Ascending aorta (tissue), 2 donors: ENCODE results near the gene ARHGAP40. TPM values are rescaled to one million over a fixed set of nuclear protein-coding genes. Genes with fewer than 3 reads are reported as not detected.

ENCODE experiments used
- DNase-seq, 2 donors: peaks; one replicate each; pipeline ENCODE4 v3.0.0-alpha.2; 2019; ENCODE audit warnings: low spot score in 2 of 2
- H3K27ac ChIP-seq, 2 donors: fragments of 200-600 bp; sonication (generic); one replicate each; pipeline ENCODE4 v1.5.1; 2016 to 2017; ENCODE audit warnings: mild to moderate bottlenecking in 1 of 2
- H3K27me3 ChIP-seq: fragments of 200-600 bp; sonication (generic); one replicate; pipeline ENCODE4 v1.5.1; 2017
- H3K36me3 ChIP-seq, 2 donors: fragments of 200-600 bp; sonication (generic); one replicate each; pipeline ENCODE4 v1.5.1; 2016
- H3K4me1 ChIP-seq, 2 donors: fragments of 200-600 bp; sonication (generic); one replicate each; pipeline ENCODE4 v1.5.1; 2016 to 2017; ENCODE audit warnings: mild to moderate bottlenecking in 1 of 2
- H3K4me3 ChIP-seq, 2 donors: fragments of 200-600 bp; sonication (generic); one replicate each; pipeline ENCODE4 v1.5.1; 2016 to 2017; ENCODE audit warnings: mild to moderate bottlenecking in 1 of 2
- H3K9me3 ChIP-seq, 2 donors: fragments of 200-600 bp; sonication (generic); one replicate each; pipeline ENCODE4 v1.5.1; 2016
- intact Hi-C: fragments of 100-400 bp; cut with DNase I; formaldehyde crosslinking; loops from one replicate; pipeline ENCODE4 v1.15.1; 2023
- total RNA-seq: library from RNA; depleted of rRNA; stranded (reverse); fragments of >200 nt; gene quantifications from one replicate; pipeline ENCODE4 v1.1.0, GENCODE V29; 2016
- TF ChIP-seq, protein P1 (sequence below), 3 experiments: fragments of 200-600 bp in 2 of 3; fragments of 450-650 bp in 1 of 3; sonication (generic) in 2 of 3; IDR thresholded peaks; one replicate each; pipeline ENCODE4 v1.5.1; 2016 to 2019; ENCODE audit warnings: antibody characterized with exemption in 3 of 3, mild to moderate bottlenecking in 1 of 3, moderate library complexity in 1 of 3

ARHGAP40 gene
- total RNA-seq, 1 donor from 2014 or later = not detected

DNA sequence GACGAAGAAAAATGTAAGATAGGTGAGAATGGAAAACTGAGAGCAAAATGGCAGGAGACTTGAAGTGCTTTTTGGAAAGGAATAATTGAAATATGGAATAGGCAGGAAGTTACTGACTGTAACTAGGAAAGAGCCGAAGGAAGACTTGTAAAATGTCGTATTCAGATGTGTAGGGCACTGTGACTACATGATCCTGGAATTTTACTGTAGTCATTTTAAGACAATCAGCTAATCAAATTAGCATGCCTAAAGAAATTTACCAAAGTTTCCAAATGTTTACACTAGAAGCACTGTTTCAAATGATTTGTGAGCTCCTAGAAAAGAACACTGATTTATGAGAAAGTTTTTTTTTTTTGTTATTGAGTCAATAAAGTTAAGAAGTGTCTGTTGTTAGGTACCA, 41.8 kb upstream of the ARHGAP40 start:
- H3K36me3 ChIP-seq = peaks cover 51 to 78% of the 10 kb centered on the region in 2 donors
- TF ChIP-seq, protein P1, sequence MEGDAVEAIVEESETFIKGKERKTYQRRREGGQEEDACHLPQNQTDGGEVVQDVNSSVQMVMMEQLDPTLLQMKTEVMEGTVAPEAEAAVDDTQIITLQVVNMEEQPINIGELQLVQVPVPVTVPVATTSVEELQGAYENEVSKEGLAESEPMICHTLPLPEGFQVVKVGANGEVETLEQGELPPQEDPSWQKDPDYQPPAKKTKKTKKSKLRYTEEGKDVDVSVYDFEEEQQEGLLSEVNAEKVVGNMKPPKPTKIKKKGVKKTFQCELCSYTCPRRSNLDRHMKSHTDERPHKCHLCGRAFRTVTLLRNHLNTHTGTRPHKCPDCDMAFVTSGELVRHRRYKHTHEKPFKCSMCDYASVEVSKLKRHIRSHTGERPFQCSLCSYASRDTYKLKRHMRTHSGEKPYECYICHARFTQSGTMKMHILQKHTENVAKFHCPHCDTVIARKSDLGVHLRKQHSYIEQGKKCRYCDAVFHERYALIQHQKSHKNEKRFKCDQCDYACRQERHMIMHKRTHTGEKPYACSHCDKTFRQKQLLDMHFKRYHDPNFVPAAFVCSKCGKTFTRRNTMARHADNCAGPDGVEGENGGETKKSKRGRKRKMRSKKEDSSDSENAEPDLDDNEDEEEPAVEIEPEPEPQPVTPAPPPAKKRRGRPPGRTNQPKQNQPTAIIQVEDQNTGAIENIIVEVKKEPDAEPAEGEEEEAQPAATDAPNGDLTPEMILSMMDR (IDR thresholded peaks at IDR 0.05) = no peak
- no peaks in the 10 kb centered on the region for H3K4me1 ChIP-seq
- H3K27ac ChIP-seq = no peak overlapping the region
- no peak for DNase-seq
- H3K27me3 ChIP-seq = no peaks in the 10 kb centered on the region
- H3K9me3 ChIP-seq = no peaks in the 10 kb centered on the region
- no peak overlapping the region for H3K4me3 ChIP-seq
- intact Hi-C loops = no loop called here

DNA sequence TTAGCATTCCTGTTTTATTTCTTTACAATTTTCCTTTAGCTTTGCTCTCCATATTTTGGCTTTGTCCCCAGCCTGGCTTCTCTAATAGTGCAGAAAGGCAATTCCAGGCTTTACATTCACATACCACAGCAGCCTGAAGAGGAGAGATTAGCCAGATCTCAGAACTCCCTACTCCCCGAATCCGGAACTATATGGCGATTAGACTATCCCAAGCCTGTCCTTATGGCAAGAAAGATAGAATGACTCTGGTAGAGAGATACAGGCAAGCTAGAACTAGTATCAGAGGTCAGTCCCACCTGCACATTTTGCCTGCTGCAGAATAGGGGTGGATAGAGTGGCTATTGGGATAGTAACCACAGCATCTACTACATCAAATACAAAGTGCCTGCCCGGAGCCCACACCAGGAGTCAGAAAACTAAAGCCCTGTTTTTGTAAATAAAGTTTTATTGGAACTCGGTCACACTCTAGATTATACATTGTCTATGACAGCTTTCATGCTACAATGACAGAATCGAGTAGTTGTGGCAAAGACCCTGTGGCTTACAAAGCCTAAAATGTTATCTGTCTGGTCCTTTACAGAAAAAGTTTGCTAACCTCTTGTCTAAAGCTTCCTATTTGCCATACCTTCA, 37.7 kb upstream of the ARHGAP40 start:
- intact Hi-C loops = no loop called here
- Histone ChIP-seq H3K4me1 (no peaks in the 10 kb centered on the region), H3K27me3 (no peaks in the 10 kb centered on the region), H3K9me3 (no peaks in the 10 kb centered on the region), H3K36me3 (peaks cover 48 to 69% of the 10 kb centered on the region in 2 donors), H3K27ac (no peak overlapping the region), H3K4me3 (no peak overlapping the region)
- DNase-seq = no peak
- TF ChIP-seq, protein P1 (IDR thresholded peaks at IDR 0.05) = no peak

DNA sequence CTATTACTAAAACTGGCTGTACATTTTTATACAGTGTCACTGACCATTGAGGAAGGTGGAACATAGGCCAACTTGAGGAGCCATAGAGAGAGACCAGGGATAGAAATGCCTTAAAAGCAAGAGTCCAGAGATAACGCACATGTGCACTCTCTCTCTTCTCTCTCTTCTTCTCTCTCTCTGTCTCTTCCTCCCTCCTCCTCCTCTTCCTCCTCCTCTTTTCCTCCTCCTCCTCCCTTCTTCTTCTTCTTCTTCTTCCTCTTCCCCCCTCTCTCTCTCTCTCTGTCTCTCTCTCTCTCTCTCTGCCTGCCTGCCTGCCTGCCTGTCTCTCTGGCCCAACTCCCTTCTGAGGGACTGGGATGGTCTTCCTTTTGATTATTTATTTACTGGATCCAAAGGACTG, 36.9 kb upstream of the ARHGAP40 start:
- intact Hi-C loops = no loop called here

DNA sequence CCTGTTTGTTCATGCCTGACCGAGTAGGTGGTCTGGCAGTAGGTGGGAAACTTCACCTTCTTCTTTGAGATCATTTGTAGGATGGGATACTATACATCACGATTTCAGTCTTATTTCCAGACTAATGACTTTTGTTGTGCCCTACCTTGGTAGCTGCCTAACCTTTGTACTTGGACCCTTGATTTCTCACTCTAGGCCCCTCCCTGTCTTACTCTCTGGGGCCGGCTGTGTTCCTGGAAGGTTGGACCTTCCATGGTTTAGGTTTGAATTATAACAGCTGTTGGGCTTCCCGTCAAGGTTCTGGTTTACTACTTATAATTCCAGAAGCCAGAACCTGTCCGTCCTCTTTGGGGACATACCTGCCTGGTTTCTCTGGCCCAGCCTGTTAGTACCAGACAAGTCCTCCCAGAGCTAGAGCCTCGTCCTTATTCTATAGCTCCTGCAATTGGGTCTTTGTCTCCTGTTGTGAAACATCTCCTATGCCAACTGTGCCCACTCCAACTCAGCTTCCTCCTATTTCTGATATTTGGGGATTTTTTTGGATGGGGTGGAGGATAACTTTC, 35.5 kb upstream of the ARHGAP40 start:
- Histone ChIP-seq H3K27me3 (no peaks in the 10 kb centered on the region), H3K4me3 (no peak overlapping the region), H3K9me3 (no peaks in the 10 kb centered on the region), H3K27ac (no peak overlapping the region), H3K4me1 (no peaks in the 10 kb centered on the region), H3K36me3 (peaks cover 42 to 66% of the 10 kb centered on the region in 2 donors)
- intact Hi-C loops = no loop called here
- TF ChIP-seq, protein P1 (IDR thresholded peaks at IDR 0.05) = no peak
- no peak for DNase-seq

More for the DNA sequence above, 36.9 kb upstream of the ARHGAP40 start:
- Histone ChIP-seq H3K27ac (no peak overlapping the region), H3K4me3 (no peak overlapping the region), H3K9me3 (no peaks in the 10 kb centered on the region), H3K36me3 (peaks cover 45 to 69% of the 10 kb centered on the region in 2 donors), H3K27me3 (no peaks in the 10 kb centered on the region), H3K4me1 (no peaks in the 10 kb centered on the region)
- TF ChIP-seq, protein P1 (IDR thresholded peaks at IDR 0.05) = no peak
- no peak for DNase-seq

DNA sequence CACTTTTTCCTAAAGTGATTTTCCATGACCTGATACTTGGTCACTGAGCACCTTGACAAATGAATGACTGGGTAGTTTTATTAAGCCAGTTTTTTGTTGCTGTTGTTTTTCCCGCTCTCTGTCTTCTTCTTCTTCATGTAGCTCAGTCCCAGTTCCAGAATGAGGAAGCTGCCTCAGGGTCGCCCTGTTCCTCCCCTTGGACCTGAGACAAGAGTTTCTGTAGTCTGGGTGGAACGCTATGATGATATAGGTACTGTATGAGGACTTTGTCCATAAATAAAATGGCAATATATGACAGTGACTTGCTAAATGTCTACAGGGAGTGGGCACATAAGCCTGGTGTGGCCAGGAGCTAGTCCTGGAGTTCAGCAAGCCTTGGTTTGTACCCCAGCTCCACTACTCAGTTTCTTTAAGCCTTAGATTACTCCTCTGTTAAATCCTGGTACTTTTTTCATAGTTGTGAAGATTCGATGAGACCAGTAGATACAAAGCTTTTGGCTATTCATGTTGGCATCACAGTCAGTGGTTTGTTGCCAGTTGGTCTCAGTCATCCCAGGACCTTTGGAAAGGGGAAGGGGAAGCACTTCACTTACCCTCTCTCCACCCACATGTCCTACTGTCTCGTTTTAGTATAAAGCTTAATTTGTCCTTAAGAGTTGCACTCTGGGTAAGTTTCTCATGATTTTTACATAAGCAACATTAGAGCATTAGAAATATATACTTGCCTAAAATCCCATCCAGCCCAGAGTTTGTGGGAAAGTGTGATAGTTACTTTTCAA, 31.7 kb upstream of the ARHGAP40 start:
- Histone ChIP-seq H3K9me3 (no peaks in the 10 kb centered on the region), H3K27ac (no peak overlapping the region), H3K4me1 (no peaks in the 10 kb centered on the region), H3K36me3 (peaks cover 40 to 63% of the 10 kb centered on the region in 2 donors), H3K27me3 (no peaks in the 10 kb centered on the region), H3K4me3 (no peak overlapping the region)
- no peak for DNase-seq
- TF ChIP-seq, protein P1 (IDR thresholded peaks at IDR 0.05) = no peak
- intact Hi-C loops = no loop called here
